ENCODE data around the gene ENHO. TPM values are rescaled to one million over a fixed set of nuclear protein-coding genes. Genes with fewer than 3 reads are reported as not detected.
"Not testable (repeated sequence)": the region's sequence is repeated elsewhere in the genome, so short reads cannot be mapped to it uniquely, and the experiment has no call there.

ENHO gene
- total RNA-seq, 5 donors from 2014 or later (not counting 1 experiment from before 2014, with no cell fraction given) = 0.32 to 0.35 TPM; not detected in 3

- CTCF ChIA-PET = no interaction called here
- Mint-ChIP-seq H3K36me3 (no peaks in the 10 kb centered on the region), H3K27ac (no peak overlapping the region), H3K9me3 (no peaks in the 10 kb centered on the region), H3K4me1 (no peaks in the 10 kb centered on the region), H3K27me3 (peaks cover 16 to 35% of the 10 kb centered on the region in 2 donors), H3K4me3 (no peak overlapping the region)
- POLR2A ChIA-PET = no interaction called here
- Histone ChIP-seq H3K27me3 (replicated peaks in 1 of 2; ENCODE audit: control insufficient read depth in 2 of 2, extremely low read depth in 1 of 2, insufficient read depth in 2 of 2, low read length in 1 of 2) (peaks cover 7 to 20% of the 10 kb centered on the region in 2 experiments), H3K4me3 (ENCODE audit: control insufficient read depth in 1 of 2, extremely low read depth in 1 of 2, low read length in 1 of 2) (no peak overlapping the region), H3K4me1 (ENCODE audit: control insufficient read depth in 1 of 2, extremely low read depth in 1 of 2, insufficient read depth in 2 of 2, low read length in 2 of 2) (no peaks in the 10 kb centered on the region), H3K9me3 (no peaks in the 10 kb centered on the region), H3K27ac (ENCODE audit: low read length) (no peak overlapping the region), H3K36me3 (ENCODE audit: control insufficient read depth in 2 of 2, extremely low read depth in 1 of 2, insufficient read depth in 1 of 2, low read length in 1 of 2) (no peaks in the 10 kb centered on the region)
- DNase-seq (no peak), ATAC-seq (replicated peaks in 1 of 4) (no peak)
- no CpG with 5 or more reads among the region's 6 CpGs for WGBS (ENCODE audit: insufficient coverage)
These were observed 37.0 kb downstream of the ENHO start for GRCh38 chr9:34485822-34486221.

DNA sequence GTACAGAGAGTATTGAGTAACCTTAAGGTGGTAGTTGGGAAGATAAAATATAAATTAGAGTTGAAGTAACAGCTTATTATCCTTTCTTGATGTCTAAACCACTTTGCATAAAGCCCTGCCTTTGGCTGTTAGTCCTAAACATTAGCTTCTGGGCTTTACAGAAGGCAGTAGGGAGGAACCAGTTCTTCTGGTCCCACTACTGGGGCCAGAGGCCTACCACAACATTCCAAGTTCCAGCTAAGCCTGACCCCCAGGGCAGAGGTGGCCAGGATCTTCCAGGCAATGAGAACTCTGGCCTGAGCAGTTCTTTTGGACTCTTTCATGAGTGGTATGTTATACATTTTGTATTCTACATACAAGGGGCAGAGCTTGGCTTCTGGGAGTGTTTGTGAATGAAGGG, 38.1 kb downstream of the ENHO start:
- POLR2A ChIA-PET = interaction anchor here in 1 of 2 donors (0.6 kb wide), 1 partner anchor 1434 kb away, joined by 10 read pairs; no protein-coding TSS in a partner anchor
- ATAC-seq (replicated peaks in 1 of 4) (no peak), DNase-seq (no peak)
- H3K27ac ChIP-seq (ENCODE audit: low read length) = no peak overlapping the region
- Mint-ChIP-seq H3K9me3 (no peaks in the 10 kb centered on the region), H3K4me3 (no peak overlapping the region), H3K36me3 (no peaks in the 10 kb centered on the region), H3K27ac (no peak overlapping the region), H3K27me3 (peaks cover 20 to 30% of the 10 kb centered on the region in 2 donors), H3K4me1 (no peaks in the 10 kb centered on the region)
- CTCF ChIA-PET = no interaction called here
- H3K9me3 ChIP-seq = no peaks in the 10 kb centered on the region
- H3K27me3 ChIP-seq (replicated peaks in 1 of 2; ENCODE audit: control insufficient read depth in 2 of 2, extremely low read depth in 1 of 2, insufficient read depth in 2 of 2, low read length in 1 of 2) = peaks cover 5 to 11% of the 10 kb centered on the region in 2 experiments
- H3K4me3 ChIP-seq (ENCODE audit: control insufficient read depth in 1 of 2, extremely low read depth in 1 of 2, low read length in 1 of 2) = no peak overlapping the region
- no peaks in the 10 kb centered on the region for H3K4me1 ChIP-seq (ENCODE audit: control insufficient read depth in 1 of 2, extremely low read depth in 1 of 2, insufficient read depth in 2 of 2, low read length in 2 of 2)
- H3K36me3 ChIP-seq (ENCODE audit: control insufficient read depth in 2 of 2, extremely low read depth in 1 of 2, insufficient read depth in 1 of 2, low read length in 1 of 2) = no peaks in the 10 kb centered on the region

GRCh38 chr9:34482746-34483145, 40.0 kb downstream of the ENHO start:
- 98% methylated on average over 7 of the region's 27 CpGs for WGBS (ENCODE audit: insufficient coverage)
- H3K27ac Mint-ChIP-seq; H3K9me3 ChIP-seq; H3K36me3 ChIP-seq (ENCODE audit: control insufficient read depth in 2 of 2, extremely low read depth in 1 of 2, insufficient read depth in 1 of 2, low read length in 1 of 2); H3K4me1 Mint-ChIP-seq; H3K9me3 Mint-ChIP-seq; H3K27ac ChIP-seq (ENCODE audit: low read length); H3K4me3 ChIP-seq (ENCODE audit: control insufficient read depth in 1 of 2, extremely low read depth in 1 of 2, low read length in 1 of 2); H3K36me3 Mint-ChIP-seq; CTCF ChIA-PET; ATAC-seq (replicated peaks in 1 of 4); H3K4me1 ChIP-seq (ENCODE audit: control insufficient read depth in 1 of 2, extremely low read depth in 1 of 2, insufficient read depth in 2 of 2, low read length in 2 of 2); DNase-seq; POLR2A ChIA-PET; H3K4me3 Mint-ChIP-seq: not testable (repeated sequence)
- peaks cover 13 to 20% of the 10 kb centered on the region in 2 donors for H3K27me3 Mint-ChIP-seq
- H3K27me3 ChIP-seq (replicated peaks in 1 of 2; ENCODE audit: control insufficient read depth in 2 of 2, extremely low read depth in 1 of 2, insufficient read depth in 2 of 2, low read length in 1 of 2) = peaks cover 4 to 10% of the 10 kb centered on the region in 2 experiments

DNA sequence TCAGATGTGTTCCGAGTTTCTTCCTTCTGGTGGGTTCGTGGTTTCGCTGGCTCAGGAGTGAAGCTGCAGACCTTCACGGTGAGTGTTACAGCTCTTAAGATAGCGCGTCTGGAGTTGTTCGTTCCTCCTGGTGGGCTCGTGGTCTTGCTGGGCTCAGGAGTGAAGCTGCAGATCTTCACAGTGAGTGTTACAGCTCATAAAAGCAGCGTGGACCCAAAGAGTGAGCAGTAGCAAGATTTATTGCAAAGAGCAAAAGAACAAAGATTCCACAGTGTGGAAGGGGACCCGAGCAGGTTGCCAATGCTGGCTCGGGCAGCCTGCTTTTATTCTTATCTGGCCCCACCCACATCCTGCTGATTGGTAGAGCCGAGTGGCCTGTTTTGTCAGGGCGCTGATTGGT, 41.2 kb downstream of the ENHO start:
- H3K36me3 Mint-ChIP-seq; H3K4me3 ChIP-seq (ENCODE audit: control insufficient read depth in 1 of 2, extremely low read depth in 1 of 2, low read length in 1 of 2); CTCF ChIA-PET; H3K4me1 ChIP-seq (ENCODE audit: control insufficient read depth in 1 of 2, extremely low read depth in 1 of 2, insufficient read depth in 2 of 2, low read length in 2 of 2); H3K9me3 ChIP-seq; DNase-seq; H3K4me3 Mint-ChIP-seq; H3K9me3 Mint-ChIP-seq; H3K27ac ChIP-seq (ENCODE audit: low read length); ATAC-seq (replicated peaks in 1 of 4); H3K4me1 Mint-ChIP-seq; POLR2A ChIA-PET; H3K27ac Mint-ChIP-seq; H3K36me3 ChIP-seq (ENCODE audit: control insufficient read depth in 2 of 2, extremely low read depth in 1 of 2, insufficient read depth in 1 of 2, low read length in 1 of 2): not testable (repeated sequence)
- peaks cover 5 to 10% of the 10 kb centered on the region in 2 experiments for H3K27me3 ChIP-seq (replicated peaks in 1 of 2; ENCODE audit: control insufficient read depth in 2 of 2, extremely low read depth in 1 of 2, insufficient read depth in 2 of 2, low read length in 1 of 2)
- 53% methylated on average over 2 of the region's 13 CpGs for WGBS (ENCODE audit: insufficient coverage)
- H3K27me3 Mint-ChIP-seq = peaks cover 12 to 15% of the 10 kb centered on the region in 2 donors

DNA sequence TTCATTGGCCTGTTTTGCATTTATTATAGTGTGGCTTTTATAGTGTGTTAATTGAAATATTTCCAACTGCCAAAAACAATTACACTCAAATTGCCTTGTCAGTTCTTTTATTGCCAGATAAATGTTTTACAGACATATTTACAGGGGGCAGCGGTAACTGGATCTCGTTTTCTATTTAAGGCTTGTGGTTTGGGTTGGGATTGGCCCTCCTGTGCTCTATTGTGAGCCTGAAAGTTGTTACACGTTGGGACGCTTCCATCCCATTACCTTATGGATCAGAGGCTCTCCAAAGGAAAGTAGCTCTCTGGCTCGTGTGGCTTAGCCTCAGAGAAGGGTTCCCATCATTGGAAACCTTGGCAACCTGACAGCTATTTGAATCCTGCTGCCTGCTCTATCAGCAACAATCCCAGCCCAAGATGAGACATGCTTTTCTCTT, 43.3 kb downstream of the ENHO start:
- Mint-ChIP-seq H3K27me3 (peaks cover 17 to 18% of the 10 kb centered on the region in 2 donors), H3K4me3 (no peak overlapping the region), H3K9me3 (no peaks in the 10 kb centered on the region), H3K36me3 (no peaks in the 10 kb centered on the region), H3K27ac (no peak overlapping the region), H3K4me1 (no peaks in the 10 kb centered on the region)
- ATAC-seq (replicated peaks in 1 of 4) = no peak
- Histone ChIP-seq H3K4me1 (ENCODE audit: control insufficient read depth in 1 of 2, extremely low read depth in 1 of 2, insufficient read depth in 2 of 2, low read length in 2 of 2) (no peaks in the 10 kb centered on the region), H3K9me3 (no peaks in the 10 kb centered on the region), H3K27ac (ENCODE audit: low read length) (no peak overlapping the region), H3K36me3 (ENCODE audit: control insufficient read depth in 2 of 2, extremely low read depth in 1 of 2, insufficient read depth in 1 of 2, low read length in 1 of 2) (no peaks in the 10 kb centered on the region), H3K4me3 (ENCODE audit: control insufficient read depth in 1 of 2, extremely low read depth in 1 of 2, low read length in 1 of 2) (no peak overlapping the region), H3K27me3 (replicated peaks in 1 of 2; ENCODE audit: control insufficient read depth in 2 of 2, extremely low read depth in 1 of 2, insufficient read depth in 2 of 2, low read length in 1 of 2) (peaks cover 6 to 11% of the 10 kb centered on the region in 2 experiments)
- ChIA-PET POLR2A (no interaction called here), CTCF (interaction anchor here in 1 of 2 donors (0.6 kb wide), 1 partner anchor 320 kb away, joined by 3 read pairs; no protein-coding TSS in a partner anchor)
- DNase-seq = no peak
- WGBS (ENCODE audit: insufficient coverage) = 43% methylated on average over 1 of the region's 5 CpGs

- no CpG with 5 or more reads among the region's 1 CpG for WGBS (ENCODE audit: insufficient coverage)
- Mint-ChIP-seq H3K36me3 (no peaks in the 10 kb centered on the region), H3K27ac (no peak overlapping the region), H3K4me1 (no peaks in the 10 kb centered on the region), H3K27me3 (peaks cover 17 to 18% of the 10 kb centered on the region in 2 donors), H3K9me3 (no peaks in the 10 kb centered on the region), H3K4me3 (no peak overlapping the region)
- ChIA-PET CTCF (interaction anchor here in 1 of 2 donors (0.6 kb wide), 1 partner anchor 1265 kb away, joined by 3 read pairs; no protein-coding TSS in a partner anchor), POLR2A (no interaction called here)
- no peak for DNase-seq
- no peak for ATAC-seq (replicated peaks in 1 of 4)
- Histone ChIP-seq H3K4me3 (ENCODE audit: control insufficient read depth in 1 of 2, extremely low read depth in 1 of 2, low read length in 1 of 2) (no peak overlapping the region), H3K9me3 (no peaks in the 10 kb centered on the region), H3K36me3 (ENCODE audit: control insufficient read depth in 2 of 2, extremely low read depth in 1 of 2, insufficient read depth in 1 of 2, low read length in 1 of 2) (no peaks in the 10 kb centered on the region), H3K27ac (ENCODE audit: low read length) (no peak overlapping the region), H3K4me1 (ENCODE audit: control insufficient read depth in 1 of 2, extremely low read depth in 1 of 2, insufficient read depth in 2 of 2, low read length in 2 of 2) (no peaks in the 10 kb centered on the region), H3K27me3 (replicated peaks in 1 of 2; ENCODE audit: control insufficient read depth in 2 of 2, extremely low read depth in 1 of 2, insufficient read depth in 2 of 2, low read length in 1 of 2) (peaks cover 6 to 11% of the 10 kb centered on the region in 2 experiments)
These were observed 45.2 kb downstream of the ENHO start for GRCh38 chr9:34477541-34477940.

DNA sequence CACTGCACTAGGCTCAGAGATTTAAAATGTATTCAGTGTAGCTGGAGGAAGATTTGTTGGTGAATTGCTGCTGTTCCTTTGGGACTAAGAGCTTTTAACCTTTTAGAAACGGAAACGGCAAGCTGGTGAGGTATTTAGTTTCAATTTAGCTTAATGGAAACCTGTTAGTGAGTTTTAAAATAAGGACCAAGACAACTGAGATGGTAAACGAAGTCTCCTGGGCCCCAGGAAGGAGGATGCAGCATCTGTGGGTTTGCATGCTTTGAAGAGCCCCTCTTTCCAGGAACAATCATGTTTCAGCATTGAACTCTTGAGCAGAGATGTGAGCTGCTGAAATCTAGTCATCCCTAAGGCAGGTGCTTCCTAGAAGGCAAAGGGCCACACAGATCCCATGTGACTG, 47.7 kb downstream of the ENHO start:
- H3K4me3 ChIP-seq (ENCODE audit: control insufficient read depth in 1 of 2, extremely low read depth in 1 of 2, low read length in 1 of 2) = no peak overlapping the region
- no peaks in the 10 kb centered on the region for H3K9me3 ChIP-seq
- peaks cover 6 to 8% of the 10 kb centered on the region in 2 experiments for H3K27me3 ChIP-seq (replicated peaks in 1 of 2; ENCODE audit: control insufficient read depth in 2 of 2, extremely low read depth in 1 of 2, insufficient read depth in 2 of 2, low read length in 1 of 2)
- Mint-ChIP-seq H3K9me3 (no peaks in the 10 kb centered on the region), H3K27ac (no peak overlapping the region), H3K4me1 (no peaks in the 10 kb centered on the region), H3K36me3 (no peaks in the 10 kb centered on the region), H3K27me3 (peaks cover 11 to 15% of the 10 kb centered on the region in 2 donors), H3K4me3 (no peak overlapping the region)
- no peaks in the 10 kb centered on the region for H3K36me3 ChIP-seq (ENCODE audit: control insufficient read depth in 2 of 2, extremely low read depth in 1 of 2, insufficient read depth in 1 of 2, low read length in 1 of 2)
- H3K27ac ChIP-seq (ENCODE audit: low read length) = no peak overlapping the region
- H3K4me1 ChIP-seq (ENCODE audit: control insufficient read depth in 1 of 2, extremely low read depth in 1 of 2, insufficient read depth in 2 of 2, low read length in 2 of 2) = no peaks in the 10 kb centered on the region
- DNase-seq (no peak), ATAC-seq (replicated peaks in 1 of 4) (no peak)
- POLR2A ChIA-PET = interaction anchor here in 1 of 2 donors (0.6 kb wide), 1 partner anchor 14 kb away, joined by 4 read pairs; no protein-coding TSS in a partner anchor
- 51% methylated on average over 3 of the region's 3 CpGs for WGBS (ENCODE audit: insufficient coverage)
- CTCF ChIA-PET = no interaction called here
